ENCODE measurements around the gene DZIP1.

Gene DZIP1

DNA sequence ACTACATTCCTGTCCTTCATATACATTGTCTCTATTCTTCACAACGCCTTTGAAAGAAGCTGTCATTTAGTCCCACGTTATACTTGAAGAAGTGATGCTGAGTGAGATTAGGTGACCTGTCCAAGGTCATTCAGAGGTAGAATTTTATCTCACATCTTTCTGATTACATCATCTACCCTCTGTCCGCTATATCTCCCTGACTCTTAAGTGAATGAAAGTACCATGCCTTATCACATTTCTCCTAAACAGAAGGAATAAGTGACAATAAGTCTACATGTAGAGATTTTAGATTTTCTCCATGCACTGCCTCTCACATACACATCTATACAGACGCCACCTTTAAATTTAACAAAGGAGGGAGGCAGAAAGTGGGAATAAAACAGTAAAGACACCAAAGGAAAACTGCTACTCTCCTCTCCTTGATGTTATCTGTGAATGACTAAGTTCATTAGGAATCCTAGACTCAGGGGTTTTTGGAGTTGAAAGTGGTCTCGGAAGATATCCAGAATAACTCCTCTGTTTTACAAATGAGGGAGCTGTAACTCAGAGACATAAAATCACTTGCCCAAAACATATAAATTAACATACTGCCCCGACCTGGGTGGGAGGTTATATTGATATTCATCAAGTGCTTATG is 96.9 kb downstream of the DZIP1 start:
- no peak for DNase-seq (ENCODE audit: low spot score)

DNA sequence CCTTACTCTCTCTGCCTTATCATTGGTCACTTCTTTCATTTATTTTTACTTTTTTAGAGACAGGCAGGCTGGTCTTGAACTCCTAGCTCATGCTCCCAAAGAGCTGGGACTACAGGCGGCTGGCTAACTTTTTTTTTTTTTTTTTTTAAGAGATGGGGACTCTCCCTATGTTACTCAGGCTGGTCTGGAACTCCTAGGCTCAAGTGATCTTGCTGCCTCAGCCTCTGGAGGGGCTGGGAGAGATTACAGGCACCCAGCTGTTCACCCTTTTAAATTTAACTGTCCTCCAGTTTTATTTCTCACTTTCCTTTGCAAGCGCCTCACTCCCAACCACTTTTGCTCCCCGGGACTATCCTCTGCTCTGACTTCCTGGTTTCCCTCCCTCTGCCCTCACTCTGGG is 97.6 kb downstream of the DZIP1 start:
- DNase-seq (ENCODE audit: low spot score) = no peak

DNA sequence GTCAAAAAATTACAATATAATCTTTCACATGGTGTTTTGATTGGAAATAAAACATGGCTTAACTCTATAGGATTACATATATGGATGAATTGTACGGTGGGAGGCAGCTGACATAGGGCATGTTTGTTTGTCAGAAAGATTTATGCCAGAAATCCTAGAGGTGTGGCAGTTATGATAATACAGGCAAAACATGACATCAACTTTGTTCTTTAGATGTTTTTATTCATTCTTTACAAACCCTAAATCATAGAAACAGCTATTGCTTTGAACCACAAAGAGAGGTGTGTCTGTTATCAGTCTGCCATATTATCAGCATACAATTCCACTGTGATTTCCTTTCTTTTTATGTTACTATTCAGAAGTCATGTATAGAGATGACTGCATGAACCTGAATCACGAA is 100.2 kb downstream of the DZIP1 start:
- DNase-seq (ENCODE audit: low spot score) = no peak

DNA sequence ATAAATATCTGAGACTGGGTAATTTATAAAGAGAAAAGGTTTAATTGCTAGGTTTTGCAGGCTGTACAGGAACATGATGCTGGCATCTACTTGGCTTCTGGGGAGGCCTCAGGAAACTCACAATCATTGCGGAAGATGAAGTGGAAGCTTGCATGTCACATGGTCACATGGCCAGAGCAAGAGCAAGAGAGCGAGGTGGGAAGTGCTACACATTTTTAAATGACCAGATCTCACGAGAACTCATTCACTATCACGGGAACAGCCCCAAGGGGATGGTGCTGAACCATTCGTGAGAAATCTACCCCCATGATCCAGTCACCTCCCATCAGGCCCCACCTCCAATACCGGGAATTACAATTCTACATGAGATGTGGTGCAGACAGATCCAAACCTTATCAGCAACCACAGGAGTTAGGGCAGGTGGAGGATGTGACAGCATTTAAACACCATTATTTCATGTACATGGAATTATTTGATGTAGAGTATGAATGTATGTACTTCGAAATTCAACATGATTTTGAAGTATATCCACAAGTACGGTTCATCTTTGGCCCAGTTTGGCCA is 102.5 kb downstream of the DZIP1 start:
- DNase-seq (ENCODE audit: low spot score) = no peak

DNA sequence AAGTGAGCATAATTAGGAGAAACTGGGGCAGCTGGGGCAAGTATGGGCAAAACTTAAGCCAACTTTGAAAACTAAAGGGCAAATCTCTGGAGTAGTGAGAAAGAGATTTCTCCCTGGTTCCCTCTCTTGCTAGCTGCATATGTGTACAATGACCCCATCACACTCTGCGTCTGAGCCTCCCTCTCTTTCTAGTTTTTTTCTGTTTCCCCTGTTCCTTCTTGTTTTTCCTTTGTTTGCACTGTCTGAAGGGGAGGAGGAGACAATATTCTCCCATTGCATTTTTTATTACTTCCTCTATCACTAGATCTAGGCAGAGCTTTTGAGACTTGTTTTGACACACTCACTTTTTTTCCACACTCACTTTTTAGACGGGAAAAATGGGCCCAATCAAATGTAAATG is 103.2 kb downstream of the DZIP1 start:
- no peak for DNase-seq (ENCODE audit: low spot score)

DNA sequence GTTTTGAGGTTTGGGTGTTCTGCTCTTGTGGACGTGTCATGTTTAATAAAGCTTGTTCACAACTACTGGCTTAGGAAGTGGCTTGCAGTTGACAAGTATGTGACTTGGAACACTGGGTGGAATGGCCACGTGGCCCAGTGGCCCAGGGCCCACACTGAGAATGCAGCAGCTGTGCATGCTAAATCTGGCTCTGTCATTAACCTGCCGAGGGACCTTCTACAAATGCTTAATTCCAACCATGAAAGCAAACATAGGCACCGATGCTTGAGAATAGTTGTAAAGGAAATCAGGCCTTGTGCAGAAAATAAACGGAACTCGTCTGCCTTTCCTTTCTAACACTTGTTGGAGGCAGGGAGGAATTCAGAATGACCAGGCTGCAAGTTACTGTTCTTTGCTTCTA is 103.6 kb downstream of the DZIP1 start:
- no peak for DNase-seq (ENCODE audit: low spot score)

DNA sequence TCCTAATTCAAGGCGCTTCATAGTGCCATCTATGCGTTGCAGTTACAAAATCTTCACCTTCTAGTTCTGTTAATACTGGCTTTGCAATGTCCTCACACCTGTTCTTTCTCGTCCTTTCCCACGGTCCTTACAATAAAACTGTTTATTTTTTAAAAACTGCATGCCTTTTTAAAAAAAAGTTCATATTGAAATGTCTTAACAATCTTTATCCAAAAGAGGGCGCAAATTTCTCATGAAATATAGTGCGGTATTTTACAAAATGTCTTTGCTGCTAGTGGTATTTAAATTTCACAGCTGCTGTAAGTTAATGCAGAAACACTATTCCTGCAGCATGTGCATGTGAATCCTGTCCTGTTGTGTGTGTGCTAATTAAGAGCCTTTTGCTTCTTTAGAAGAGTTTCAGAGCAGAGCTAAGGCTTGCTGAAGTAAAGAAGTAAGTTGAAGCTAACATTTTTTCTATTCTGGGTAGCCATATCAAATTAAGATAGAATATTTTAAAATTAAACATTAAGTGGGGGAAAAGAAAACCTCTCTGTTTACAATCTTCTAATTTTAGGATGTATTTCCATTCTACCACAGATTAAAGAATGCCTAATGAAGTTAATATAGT is 107.8 kb downstream of the DZIP1 start:
- no peak for DNase-seq (ENCODE audit: low spot score)

DNA sequence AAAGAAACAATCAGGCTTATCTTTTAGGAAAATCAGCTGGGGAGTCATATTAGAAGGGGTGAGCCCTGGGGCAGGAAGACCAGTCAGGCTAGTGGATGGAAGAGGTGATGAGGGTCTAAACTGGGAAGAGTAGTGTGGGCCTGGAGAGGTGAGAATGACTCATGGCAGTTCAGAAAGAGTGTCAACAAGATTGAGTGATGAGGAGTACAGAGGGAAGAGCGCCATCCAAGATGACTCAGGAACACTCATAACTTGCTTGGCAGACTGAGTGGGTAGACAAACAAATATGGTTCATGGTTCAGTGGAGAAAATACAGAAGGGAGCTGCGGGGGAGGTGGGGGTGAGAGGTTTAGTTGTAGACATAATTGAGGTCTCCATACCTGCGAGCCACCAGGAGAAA is 109.3 kb downstream of the DZIP1 start:
- DNase-seq (ENCODE audit: low spot score) = no peak

DNA sequence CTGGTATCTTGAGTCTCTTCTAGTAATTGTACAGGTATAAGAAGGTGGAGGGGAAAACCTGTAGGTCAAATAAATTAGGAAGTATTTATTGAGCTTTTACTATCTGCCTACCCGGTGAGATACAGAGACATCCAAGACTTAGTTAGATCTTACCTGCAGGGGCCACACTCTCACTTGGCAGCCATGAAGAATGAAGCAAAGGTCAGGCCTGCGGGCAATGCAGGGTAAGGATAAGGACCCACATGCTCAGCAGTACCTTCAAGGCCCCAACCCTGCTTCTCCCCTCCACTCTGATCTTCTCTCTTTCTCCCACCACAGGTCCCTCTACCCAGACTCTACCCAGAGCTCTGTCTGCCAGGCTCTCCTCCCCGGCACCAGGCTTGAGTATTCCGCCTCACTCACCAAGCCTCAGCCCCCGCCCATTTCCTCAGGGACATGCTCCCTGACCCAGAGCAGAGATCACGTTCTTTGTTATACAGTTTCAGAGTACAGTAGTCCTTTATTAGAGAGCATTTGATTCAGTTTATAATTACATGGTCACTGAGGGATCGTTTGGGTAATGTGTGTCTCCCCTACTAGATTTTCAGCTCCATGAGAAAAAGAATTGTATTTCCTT is 110.9 kb downstream of the DZIP1 start:
- no peak for DNase-seq (ENCODE audit: low spot score)

DNA sequence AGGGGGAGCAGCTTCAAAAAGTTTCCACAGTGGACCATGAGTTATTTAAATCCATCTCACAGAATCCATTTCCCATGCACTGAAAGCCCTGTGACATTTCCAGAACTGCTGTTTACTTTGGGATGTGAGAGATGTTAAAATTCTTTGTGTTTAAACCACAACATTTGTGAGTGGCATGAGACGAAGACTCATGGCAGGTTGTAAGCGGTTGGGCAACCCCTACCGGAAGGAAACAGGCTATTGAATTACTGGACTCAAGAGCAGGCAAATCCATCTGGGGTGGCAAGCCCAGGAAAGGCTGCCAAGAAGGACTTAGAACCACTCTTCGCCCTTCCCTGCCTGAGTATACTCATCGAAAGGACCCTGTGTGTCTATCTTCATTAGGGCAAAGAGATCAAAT is 114.3 kb downstream of the DZIP1 start:
- DNase-seq (ENCODE audit: low spot score) = no peak
